ENCODE results near the gene RGS12. TPM values are rescaled to one million over a fixed set of nuclear protein-coding genes. Genes with fewer than 3 reads are reported as not detected.

RGS12 gene
- polyA plus RNA-seq, 1 donor, result 36.4 TPM

Other genes with a start within 250 kb of the RGS12 start
- not detected for gene HTT-AS, start 218.5 kb upstream of the RGS12 start, polyA plus RNA-seq
- 29.8 TPM for gene HTT, start 218.3 kb upstream of the RGS12 start, polyA plus RNA-seq
- 1.0 TPM for gene MSANTD1, start 43.9 kb upstream of the RGS12 start, polyA plus RNA-seq
- 1.3 TPM for gene HGFAC, start 148.9 kb downstream of the RGS12 start, polyA plus RNA-seq
- gene DOK7, start 170.3 kb downstream of the RGS12 start, polyA plus RNA-seq, result 8.5 TPM
- 219 TPM for gene LRPAP1, start 239.4 kb downstream of the RGS12 start, polyA plus RNA-seq